ENCODE measurements around the gene MTF2.
A peak's percentile ranks its signal among the peaks of the same experiment; 100 is the strongest.
"Not testable (repeated sequence)": the region's sequence is repeated elsewhere in the genome, so short reads cannot be mapped to it uniquely, and the experiment has no call there.

The MTF2 gene

GRCh38 chr1:93078986-93079654, at the start of gene MTF2:
Gene MTF2 (plus strand): TSS chr1:93079283. CDS start chr1:93079527, 244 bp downstream.
- DNase-seq = peak; percentile 85

- no peak for DNase-seq
Observed at GRCh38 chr1:93029317-93029716, 49.8 kb upstream of the MTF2 start.

- not testable (repeated sequence) for DNase-seq
Observed at GRCh38 chr1:93030191-93030590, 48.9 kb upstream of the MTF2 start.

GRCh38 chr1:93031711-93032110, 47.4 kb upstream of the MTF2 start:
- no peak for DNase-seq

GRCh38 chr1:93033029-93033428, 46.1 kb upstream of the MTF2 start:
- no peak for DNase-seq

GRCh38 chr1:93033785-93034184, 45.3 kb upstream of the MTF2 start:
- no peak for DNase-seq

- no peak for DNase-seq
Observed at GRCh38 chr1:93034397-93034796, 44.7 kb upstream of the MTF2 start.

GRCh38 chr1:93036672-93037071, 42.4 kb upstream of the MTF2 start:
- DNase-seq = no peak

- DNase-seq = no peak
Observed at GRCh38 chr1:93042187-93043056, 36.7 kb upstream of the MTF2 start.

GRCh38 chr1:93043057-93043557, 36.0 kb upstream of the MTF2 start:
- DNase-seq = no peak

- DNase-seq = no peak
Observed at GRCh38 chr1:93047618-93048017, 31.5 kb upstream of the MTF2 start.

- DNase-seq = no peak
Observed at GRCh38 chr1:93051961-93052360, 27.1 kb upstream of the MTF2 start.

GRCh38 chr1:93056214-93056613, 22.9 kb upstream of the MTF2 start:
- no peak for DNase-seq

- DNase-seq = no peak
Observed at GRCh38 chr1:93056649-93057048, 22.4 kb upstream of the MTF2 start.

GRCh38 chr1:93061895-93062792, 16.9 kb upstream of the MTF2 start:
- no peak for DNase-seq

- no peak for DNase-seq
Observed at GRCh38 chr1:93076268-93076667, 2.8 kb upstream of the MTF2 start.

- no peak for DNase-seq
Observed at GRCh38 chr1:93078203-93078602, 880 bp upstream of the MTF2 start.

GRCh38 chr1:93078638-93078985, 471 bp upstream of the MTF2 start:
- no peak for DNase-seq

- no peak for DNase-seq
Observed at GRCh38 chr1:93079685-93080141, 630 bp downstream of the MTF2 start.

GRCh38 chr1:93080179-93080823, 1.2 kb downstream of the MTF2 start:
- DNase-seq = peak; percentile 55

GRCh38 chr1:93081716-93082115, 2.6 kb downstream of the MTF2 start:
- no peak for DNase-seq

- DNase-seq = no peak
Observed at GRCh38 chr1:93082313-93082712, 3.2 kb downstream of the MTF2 start.

- DNase-seq = no peak
Observed at GRCh38 chr1:93083979-93084378, 4.9 kb downstream of the MTF2 start.
